Sigmoid colon (tissue), 7 donors: ENCODE results near the gene PTGIR. TPM values are rescaled to one million over a fixed set of nuclear protein-coding genes. Genes with fewer than 3 reads are reported as not detected.
A peak's percentile ranks its signal among the peaks of the same experiment; 100 is the strongest.

Experiments used
- DNase-seq: peaks from one replicate; pipeline ENCODE4 v3.0.0-alpha.2; 2019
- H3K27ac ChIP-seq, 4 donors: fragments of 200-600 bp; sonication (generic); one replicate each; pipeline ENCODE4 v1.5.1; 2016 to 2019; ENCODE audit warnings: mild to moderate bottlenecking in 1 of 4
- H3K27me3 ChIP-seq, 3 donors: fragments of 200-600 bp; sonication (generic); one replicate each; pipeline ENCODE4 v1.5.1; 2019; ENCODE audit warnings: mild to moderate bottlenecking in 1 of 3
- H3K36me3 ChIP-seq, 4 donors: fragments of 200-600 bp; sonication (generic); one replicate each; pipeline ENCODE4 v1.5.1; 2016 to 2019
- H3K4me1 ChIP-seq, 4 donors: fragments of 200-600 bp; sonication (generic); one replicate each; pipeline ENCODE4 v1.5.1; 2017 to 2019
- H3K4me3 ChIP-seq, 4 donors: fragments of 200-600 bp; sonication (generic); one replicate each; pipeline ENCODE4 v1.5.1; 2017 to 2019; ENCODE audit warnings: mild to moderate bottlenecking in 2 of 4, moderate library complexity in 1 of 4
- H3K9me3 ChIP-seq, 4 donors: fragments of 200-600 bp in 3 of 4; sonication (generic) in 3 of 4; one replicate each; pipeline versions ENCODE4 v1.5.1 to v1.6.1; 2013 to 2019
- CTCF ChIP-seq, 4 experiments: fragments of 450-650 bp in 3 of 4; fragments of 200-600 bp in 1 of 4; IDR thresholded peaks; one replicate each; pipeline ENCODE4 v1.5.1; 2016 to 2019; ENCODE audit warnings: antibody characterized with exemption in 4 of 4, mild to moderate bottlenecking in 3 of 4, moderate library complexity in 2 of 4
- EP300 ChIP-seq, 4 donors: sonication (generic); formaldehyde crosslinking; IDR thresholded peaks; one replicate each; pipeline ENCODE4 v1.6.1; 2017; ENCODE audit warnings: antibody characterized with exemption in 4 of 4
- POLR2A ChIP-seq, 2 donors: fragments of 450-650 bp; IDR thresholded peaks; one replicate each; pipeline ENCODE4 v1.6.1; 2016; ENCODE audit warnings: antibody characterized with exemption in 2 of 2, mild to moderate bottlenecking in 2 of 2, moderate library complexity in 2 of 2
- POLR2AphosphoS5 ChIP-seq, 4 donors: sonication (generic); formaldehyde crosslinking; IDR thresholded peaks; one replicate each; pipeline ENCODE4 v1.6.1; 2017; ENCODE audit warnings: antibody characterized with exemption in 4 of 4
- WGBS, 2 donors: extraction: QIAGEN DNeasy Blood & Tissue Kit; methylation state at CpG; one replicate each; pipeline ENCODE4 v1.1.7; 2013; 5-methylcytosine and 5-hydroxymethylcytosine counted together
- intact Hi-C: fragments of 100-400 bp; cut with DNase I; formaldehyde crosslinking; loops from one replicate; pipeline ENCODE4 v1.15.1; 2023
- polyA plus RNA-seq, 3 donors: library from polyadenylated mRNA; stranded (reverse); fragments of 200-250 nt; gene quantifications; one replicate each; pipeline ENCODE4 v1.2.3, GENCODE V29; 2013
- total RNA-seq, 4 donors: library from RNA; depleted of rRNA; stranded (reverse); fragments of >200 nt; gene quantifications; one replicate each; pipeline ENCODE4 v1.1.0, GENCODE V29; 2016
- donor health status: healthy with polysubstance abuse.
- donor health status: Bipolar disorder and iron deficiency.
- donor health status: healthy.

Gene PTGIR
- total and polyA plus RNA-seq, 7 donors, result 0.60 to 5.8 (median 3.5) TPM; not detected in 1

DNA sequence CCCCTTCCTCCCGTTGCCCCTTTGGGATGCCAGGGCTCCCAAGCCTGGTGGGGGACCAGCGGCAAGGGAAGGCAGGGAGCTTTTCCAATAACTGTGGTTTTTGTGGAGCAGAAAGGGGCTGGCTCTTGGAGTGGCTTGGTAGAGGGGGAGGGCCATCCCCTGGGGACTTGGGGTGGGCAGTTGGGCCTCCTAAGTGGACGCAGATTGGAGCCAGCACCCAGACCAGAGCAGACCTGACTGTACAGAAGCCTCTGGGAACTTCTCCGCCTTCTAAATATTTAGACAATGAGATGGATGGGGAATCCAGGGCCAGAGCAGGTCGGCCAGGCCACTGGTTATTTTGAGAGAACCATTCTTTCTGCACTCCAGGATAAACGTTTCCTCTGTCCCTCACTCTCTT, 4.2 kb downstream of the PTGIR start:
- WGBS, 2 donors, result 63 to 65% methylated on average over 6 of the region's 6 CpGs
- TF ChIP-seq EP300 (IDR thresholded peaks at IDR 0.05) (no peak), POLR2A (IDR thresholded peaks at IDR 0.05) (no peak), POLR2AphosphoS5 (IDR thresholded peaks at IDR 0.05) (peak in 1 of 4 donors; percentile 15), CTCF (IDR thresholded peaks at IDR 0.05) (no peak)
- Histone ChIP-seq H3K27me3 (no peaks in the 10 kb centered on the region), H3K4me1 (peaks cover 0 to 76% (median 64%) of the 10 kb centered on the region in 4 donors), H3K4me3 (peak overlapping the region in 2 of 4 donors; percentile 15 to 27), H3K36me3 (no peaks in the 10 kb centered on the region), H3K27ac (peak overlapping the region; percentile 74 to 83 (median 80)), H3K9me3 (no peaks in the 10 kb centered on the region)
- intact Hi-C loops, result no loop called here
- no peak for DNase-seq

- intact Hi-C loops, result no loop called here
- no peaks in the 10 kb centered on the region for H3K36me3 ChIP-seq
- WGBS, 2 donors, result 63 to 86% methylated on average over 3 of the region's 3 CpGs
- DNase-seq, result no peak
- H3K4me1 ChIP-seq, result peaks cover 0 to 72% (median 60%) of the 10 kb centered on the region in 4 donors
- TF ChIP-seq POLR2AphosphoS5 (IDR thresholded peaks at IDR 0.05) (peak in 1 of 4 donors; percentile 4), EP300 (IDR thresholded peaks at IDR 0.05) (no peak)
- H3K9me3 ChIP-seq, result no peaks in the 10 kb centered on the region
- peak overlapping the region; percentile 74 to 83 (median 80) for H3K27ac ChIP-seq
- H3K27me3 ChIP-seq, result no peaks in the 10 kb centered on the region
- H3K4me3 ChIP-seq, result no peak overlapping the region
These were observed 4.6 kb downstream of the PTGIR start for GRCh38 chr19:46620267-46620666.

- intact Hi-C loops, result no loop called here
- H3K27ac ChIP-seq, result peak overlapping the region in 2 of 4 donors; percentile 44 to 49
These were observed 6.1 kb downstream of the PTGIR start for GRCh38 chr19:46618670-46619231.

DNA sequence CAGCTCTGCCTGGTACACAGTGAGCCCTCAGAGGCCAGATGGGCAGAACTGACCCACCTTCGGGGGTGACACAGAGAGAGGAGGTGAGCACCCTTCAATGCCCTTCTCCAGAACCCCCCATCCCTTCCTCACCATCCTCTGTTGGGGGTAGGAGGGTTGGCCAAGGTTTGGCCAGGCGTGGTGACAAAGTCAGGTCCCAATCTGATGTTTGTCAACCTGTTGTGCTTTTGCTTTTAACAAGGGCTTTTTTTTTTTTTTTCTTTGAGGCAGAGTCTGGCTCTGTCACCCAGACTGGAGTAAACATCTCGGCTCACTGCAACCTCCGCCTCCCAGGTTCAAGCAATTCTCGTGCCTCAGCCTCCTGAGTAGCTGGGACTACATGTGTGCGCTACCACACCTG, 7.3 kb downstream of the PTGIR start:
- Histone ChIP-seq H3K36me3 (no peaks in the 10 kb centered on the region), H3K9me3 (no peaks in the 10 kb centered on the region), H3K27me3 (no peaks in the 10 kb centered on the region), H3K4me3 (no peak overlapping the region), H3K4me1 (peaks cover 0 to 52% (median 44%) of the 10 kb centered on the region in 4 donors), H3K27ac (peak overlapping the region in 1 of 4 donors; percentile 10)
- DNase-seq, result no peak
- intact Hi-C loops, result no loop called here
- no peak for TF ChIP-seq POLR2A (IDR thresholded peaks at IDR 0.05)
- no peak for TF ChIP-seq CTCF (IDR thresholded peaks at IDR 0.05)
- TF ChIP-seq EP300 (IDR thresholded peaks at IDR 0.05), result no peak
- no peak for TF ChIP-seq POLR2AphosphoS5 (IDR thresholded peaks at IDR 0.05)
- WGBS, 2 donors, result 77 to 79% methylated on average over 6 of the region's 6 CpGs

More at GRCh38 chr19:46618670-46619231, 6.1 kb downstream of the PTGIR start:
- Histone ChIP-seq H3K27me3 (no peaks in the 10 kb centered on the region), H3K4me3 (no peak overlapping the region), H3K9me3 (no peaks in the 10 kb centered on the region), H3K36me3 (no peaks in the 10 kb centered on the region), H3K4me1 (peaks cover 0 to 58% (median 49%) of the 10 kb centered on the region in 4 donors)
- WGBS, 2 donors, result 17 to 47% methylated on average over 9 of the region's 9 CpGs
- DNase-seq, result no peak
- TF ChIP-seq EP300 (IDR thresholded peaks at IDR 0.05), result no peak
- no peak for TF ChIP-seq POLR2A (IDR thresholded peaks at IDR 0.05)
- TF ChIP-seq POLR2AphosphoS5 (IDR thresholded peaks at IDR 0.05), result no peak
- TF ChIP-seq CTCF (IDR thresholded peaks at IDR 0.05), result no peak

DNA sequence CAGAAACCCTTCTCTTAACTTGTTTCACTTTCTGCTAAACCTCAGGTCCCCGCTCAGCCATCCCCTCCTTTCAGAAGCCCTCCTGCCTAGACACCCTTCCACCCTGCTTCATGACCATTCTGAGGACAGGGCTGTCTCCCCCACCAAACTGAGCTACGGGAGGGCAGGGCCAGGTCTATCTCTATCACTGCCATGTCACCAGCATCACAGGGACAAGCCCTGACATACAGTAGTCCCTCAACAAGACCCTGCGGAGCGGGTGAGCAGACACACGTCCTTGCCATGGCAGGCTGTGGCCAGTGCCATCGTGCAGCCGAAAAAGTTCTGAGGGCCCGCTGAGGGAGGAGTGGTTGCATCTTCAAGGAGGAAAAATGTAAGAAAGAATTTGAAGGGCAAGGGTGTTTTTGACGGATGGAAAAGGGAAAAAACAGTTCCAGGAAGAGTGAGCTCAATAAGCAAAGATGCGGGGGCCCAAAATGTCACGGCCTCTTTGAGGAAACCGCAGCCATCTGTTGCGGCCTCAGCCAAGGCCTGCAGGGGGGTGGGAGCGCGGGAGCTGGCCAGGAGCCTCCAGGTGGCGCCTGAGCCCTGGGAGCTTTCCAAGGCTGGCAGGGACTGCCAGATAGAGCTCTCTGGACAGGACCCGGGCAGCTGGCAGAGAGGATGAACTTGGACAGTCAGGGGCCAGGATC, 8.1 kb downstream of the PTGIR start:
- DNase-seq, result no peak
- Histone ChIP-seq H3K36me3 (no peaks in the 10 kb centered on the region), H3K27me3 (no peaks in the 10 kb centered on the region), H3K27ac (peak overlapping the region in 2 of 4 donors; percentile 10 to 11), H3K4me1 (peaks cover 0 to 46% (median 40%) of the 10 kb centered on the region in 4 donors), H3K4me3 (no peak overlapping the region), H3K9me3 (no peaks in the 10 kb centered on the region)
- 25 to 34% methylated on average over 17 of the region's 17 CpGs for WGBS, 2 donors
- TF ChIP-seq POLR2AphosphoS5 (IDR thresholded peaks at IDR 0.05), result no peak
- peak in 2 of 4 experiments; percentile 16 to 23 for TF ChIP-seq CTCF (IDR thresholded peaks at IDR 0.05)
- no peak for TF ChIP-seq POLR2A (IDR thresholded peaks at IDR 0.05)
- no peak for TF ChIP-seq EP300 (IDR thresholded peaks at IDR 0.05)
- intact Hi-C loops, result no loop called here
